COLO829 (cell line): ENCODE measurements around the gene PCA3.

Source experiments
- DNase-seq: peaks from one replicate; pipeline ENCODE4 v3.0.0; 2012; ENCODE audit warnings: low spot score

PCA3 gene

DNA sequence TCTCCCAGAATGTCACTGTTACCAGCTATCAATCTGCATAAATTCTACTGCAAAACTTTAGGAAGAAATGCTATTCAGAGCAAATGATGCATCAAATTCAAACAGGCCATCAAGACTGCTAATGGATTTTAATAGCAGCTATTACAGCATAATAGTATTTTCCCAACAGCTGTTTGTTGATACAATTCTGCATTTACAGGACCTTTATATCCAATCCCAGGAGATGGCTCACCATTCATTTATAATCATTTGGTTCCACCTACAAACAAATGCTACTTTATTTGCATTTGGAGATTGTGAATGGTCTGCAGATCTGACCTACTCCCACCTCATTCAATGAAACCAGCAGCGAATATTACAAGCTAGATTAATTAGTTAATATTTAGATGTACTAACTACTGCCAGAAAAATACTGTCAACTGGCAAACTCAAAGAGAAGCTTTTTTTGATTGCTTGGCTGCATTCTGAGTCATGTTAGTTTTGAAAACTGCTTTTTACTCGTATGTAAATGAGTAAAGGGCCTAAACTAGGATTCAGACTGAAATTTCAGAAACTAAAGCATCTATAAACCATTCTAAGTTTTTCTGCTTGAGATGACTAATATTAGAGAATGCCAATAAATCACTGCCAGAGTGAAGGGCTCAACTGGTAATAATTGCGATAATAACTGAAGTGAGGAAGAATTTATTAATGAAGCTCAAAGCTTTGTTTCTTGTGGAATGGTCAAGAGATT lies 7.1 kb upstream of the PCA3 start:
- no peak for DNase-seq

DNA sequence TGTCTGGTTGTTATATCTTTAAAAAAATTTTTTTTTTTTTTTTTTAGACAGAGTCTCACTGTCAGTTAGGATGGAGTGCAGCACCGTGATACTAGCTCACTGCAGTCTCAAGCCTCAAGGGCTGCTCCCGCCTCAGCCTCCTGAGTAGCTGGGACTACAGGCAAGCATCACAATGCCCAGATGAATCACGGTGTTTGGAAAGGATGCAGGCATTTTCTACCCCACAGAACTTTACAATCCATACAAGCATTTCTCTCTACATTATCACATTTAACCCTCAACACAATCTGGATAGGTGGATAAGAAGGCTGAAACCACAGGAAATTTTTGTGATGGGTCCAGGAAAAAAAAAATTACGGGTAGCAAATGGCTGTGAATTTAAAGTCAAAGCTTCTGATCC lies 5.8 kb upstream of the PCA3 start:
- DNase-seq: no peak

DNA sequence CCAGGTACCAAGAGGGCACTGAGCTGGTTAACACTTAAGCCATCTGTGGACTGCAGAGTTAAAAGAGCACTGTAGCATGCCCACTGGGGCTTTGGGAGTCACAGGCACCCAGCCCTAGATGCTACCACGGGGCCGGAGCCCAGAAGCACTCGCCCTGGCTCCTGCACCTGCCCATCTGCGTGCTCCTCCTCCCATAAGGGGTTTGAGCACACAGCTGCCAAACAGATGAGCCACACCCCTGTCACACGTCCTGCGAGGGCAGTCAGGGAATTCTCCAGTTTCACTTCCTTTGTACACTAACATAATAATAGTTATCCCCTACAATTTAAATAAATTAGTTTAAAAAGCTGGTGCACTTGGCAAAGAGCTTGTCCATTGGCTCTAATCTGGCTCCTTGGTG lies 4.5 kb upstream of the PCA3 start:
- no peak for DNase-seq

DNA sequence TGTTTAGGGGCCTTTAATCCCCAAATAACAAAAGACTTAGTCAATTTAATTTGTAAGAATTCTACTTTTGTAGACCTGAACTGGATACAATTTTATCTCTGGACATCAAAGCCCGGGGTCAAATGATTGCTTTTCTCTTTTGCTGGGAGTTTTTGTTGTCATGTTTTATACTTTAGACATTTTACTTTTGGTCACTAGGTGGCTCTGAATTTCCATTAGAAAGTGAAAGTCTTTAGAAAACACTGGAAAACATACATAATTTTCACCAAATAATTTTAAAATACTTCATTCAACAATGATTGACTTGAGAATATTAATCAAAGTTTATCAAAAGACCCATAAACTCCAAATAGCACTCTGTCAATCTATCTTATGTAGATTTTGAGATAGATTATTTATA lies 2.8 kb upstream of the PCA3 start:
- peak; percentile 52 for DNase-seq

DNA sequence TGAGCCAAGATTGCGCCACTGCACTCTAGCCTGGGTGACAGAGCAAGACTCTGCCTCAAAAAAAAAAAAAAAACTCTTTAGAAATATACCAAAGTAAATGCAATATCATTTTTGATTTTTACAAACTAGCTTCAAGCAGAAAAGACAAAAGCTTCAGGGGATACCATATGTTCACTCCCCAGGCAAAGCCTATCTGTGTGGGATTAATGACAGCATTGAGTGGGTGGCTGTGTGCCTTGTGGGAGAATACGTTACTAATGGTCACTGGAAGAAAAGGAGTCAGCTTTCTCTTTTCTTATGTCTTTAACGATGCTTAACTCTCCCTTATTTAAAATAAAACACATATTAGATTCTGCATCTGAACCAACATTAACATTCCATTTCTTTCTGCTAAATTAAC lies 1.9 kb downstream of the PCA3 start:
- no peak for DNase-seq

DNA sequence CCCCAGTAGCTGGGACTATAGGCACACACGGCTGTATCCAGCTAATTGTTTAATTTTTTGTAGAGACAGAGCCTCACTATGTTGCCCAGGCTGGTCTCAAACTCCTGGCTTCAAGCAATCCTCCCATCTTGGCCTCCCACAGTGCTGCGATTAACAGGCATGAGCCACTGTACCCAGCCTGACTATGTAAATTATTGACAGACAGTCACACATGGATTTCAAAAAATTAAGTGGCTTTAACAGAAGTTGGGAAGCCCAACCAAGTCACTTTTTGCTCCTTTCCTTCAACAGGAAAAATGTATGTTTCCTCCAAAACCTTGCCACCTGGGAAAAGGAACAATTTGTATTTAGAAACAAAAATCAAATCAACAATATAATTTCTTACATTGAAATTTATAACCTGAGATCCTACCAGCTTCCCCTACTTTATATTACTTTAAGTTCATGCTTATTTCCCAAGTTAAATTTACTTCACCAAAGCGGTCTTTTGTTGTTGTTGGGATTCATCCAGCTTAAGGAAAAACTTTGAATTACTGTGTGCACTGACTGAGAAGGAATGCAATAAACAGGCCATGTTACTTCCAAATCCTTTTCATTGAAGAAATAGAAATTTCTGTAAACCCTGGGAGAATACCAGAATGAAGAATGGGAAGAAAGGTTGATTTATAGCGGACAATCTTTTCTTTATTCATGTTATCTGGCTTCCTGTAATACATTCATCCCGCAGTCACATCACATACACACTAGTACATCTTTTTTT lies 8.6 kb downstream of the PCA3 start:
- peak; percentile 73 for DNase-seq

DNA sequence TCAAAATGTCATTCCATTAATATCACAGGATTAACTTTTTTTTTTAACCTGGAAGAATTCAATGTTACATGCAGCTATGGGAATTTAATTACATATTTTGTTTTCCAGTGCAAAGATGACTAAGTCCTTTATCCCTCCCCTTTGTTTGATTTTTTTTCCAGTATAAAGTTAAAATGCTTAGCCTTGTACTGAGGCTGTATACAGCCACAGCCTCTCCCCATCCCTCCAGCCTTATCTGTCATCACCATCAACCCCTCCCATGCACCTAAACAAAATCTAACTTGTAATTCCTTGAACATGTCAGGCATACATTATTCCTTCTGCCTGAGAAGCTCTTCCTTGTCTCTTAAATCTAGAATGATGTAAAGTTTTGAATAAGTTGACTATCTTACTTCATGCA lies 20.6 kb downstream of the PCA3 start:
- no peak for DNase-seq

DNA sequence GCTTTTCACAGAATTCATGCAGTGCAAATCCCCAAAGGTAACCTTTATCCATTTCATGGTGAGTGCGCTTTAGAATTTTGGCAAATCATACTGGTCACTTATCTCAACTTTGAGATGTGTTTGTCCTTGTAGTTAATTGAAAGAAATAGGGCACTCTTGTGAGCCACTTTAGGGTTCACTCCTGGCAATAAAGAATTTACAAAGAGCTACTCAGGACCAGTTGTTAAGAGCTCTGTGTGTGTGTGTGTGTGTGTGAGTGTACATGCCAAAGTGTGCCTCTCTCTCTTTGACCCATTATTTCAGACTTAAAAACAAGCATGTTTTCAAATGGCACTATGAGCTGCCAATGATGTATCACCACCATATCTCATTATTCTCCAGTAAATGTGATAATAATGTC lies 21.3 kb downstream of the PCA3 start:
- no peak for DNase-seq

DNA sequence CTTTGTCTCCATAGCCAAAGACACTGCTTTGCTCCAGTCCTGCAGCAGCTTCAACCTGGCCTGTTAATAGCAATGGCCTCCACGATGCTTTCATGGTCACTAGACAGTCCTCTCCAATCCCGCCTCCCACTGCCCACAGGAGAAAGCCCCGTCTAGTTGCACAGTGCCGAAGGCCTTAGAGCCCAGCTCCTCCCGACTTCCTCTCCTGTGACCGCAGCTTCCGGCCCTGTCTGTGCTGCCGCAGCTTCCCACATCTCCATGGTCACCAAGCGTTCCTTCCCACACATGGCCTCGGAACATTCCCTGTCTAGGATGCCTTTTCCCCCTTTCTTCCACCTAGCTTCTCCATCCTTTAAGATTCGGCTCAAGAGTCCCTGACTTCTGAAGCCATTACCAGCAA lies 23.4 kb downstream of the PCA3 start:
- peak; percentile 12 for DNase-seq

DNA sequence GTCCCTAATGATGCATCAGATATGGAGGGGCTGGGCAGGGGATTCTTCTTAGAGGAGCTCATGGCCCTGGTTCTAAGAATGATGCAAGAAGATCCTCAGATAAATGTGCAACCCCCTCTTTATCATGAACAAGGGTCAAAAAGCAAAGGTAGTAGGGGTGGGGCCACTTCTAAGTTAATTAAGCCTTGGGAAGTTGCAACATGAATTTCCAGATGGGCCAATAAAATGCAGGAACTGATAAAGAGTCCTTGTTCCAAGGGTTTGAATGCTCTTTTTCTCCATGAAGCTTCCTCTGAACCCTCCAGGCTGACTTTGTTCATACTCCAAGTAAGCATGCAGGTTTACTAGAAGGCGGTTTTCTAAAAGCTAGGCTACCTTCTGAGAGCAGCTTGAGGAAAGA lies 25.6 kb downstream of the PCA3 start:
- DNase-seq: no peak

DNA sequence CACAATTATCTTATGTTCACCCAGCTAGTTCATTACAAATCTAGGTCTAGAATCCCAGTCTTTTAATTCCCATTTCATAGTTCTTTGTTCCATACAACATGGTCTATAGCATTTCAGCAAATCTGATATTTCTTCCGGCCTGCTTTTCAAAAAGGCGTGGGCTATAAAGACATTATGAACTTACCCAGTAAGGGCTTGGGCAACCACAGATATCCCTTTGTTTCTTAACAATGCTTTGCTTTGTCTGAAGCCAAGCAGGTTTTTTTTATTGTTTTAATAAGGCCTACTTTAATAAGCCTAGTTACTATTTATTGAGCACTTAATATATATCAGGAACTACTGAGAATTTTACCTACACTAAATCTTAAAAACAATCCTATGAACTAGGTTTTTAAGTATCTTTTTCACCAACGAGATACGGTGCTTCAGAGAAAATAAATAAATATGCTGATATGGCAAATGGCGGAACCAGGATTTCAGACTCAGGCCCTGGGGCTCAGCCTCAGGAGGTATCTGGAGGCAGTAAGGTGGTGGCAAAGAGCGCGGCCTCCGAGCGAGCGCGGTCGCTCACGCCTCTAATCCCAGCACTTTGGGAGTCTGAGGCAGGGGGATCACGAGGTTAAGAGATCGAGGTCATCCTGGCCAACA lies 29.7 kb downstream of the PCA3 start:
- DNase-seq: peak; percentile 60

DNA sequence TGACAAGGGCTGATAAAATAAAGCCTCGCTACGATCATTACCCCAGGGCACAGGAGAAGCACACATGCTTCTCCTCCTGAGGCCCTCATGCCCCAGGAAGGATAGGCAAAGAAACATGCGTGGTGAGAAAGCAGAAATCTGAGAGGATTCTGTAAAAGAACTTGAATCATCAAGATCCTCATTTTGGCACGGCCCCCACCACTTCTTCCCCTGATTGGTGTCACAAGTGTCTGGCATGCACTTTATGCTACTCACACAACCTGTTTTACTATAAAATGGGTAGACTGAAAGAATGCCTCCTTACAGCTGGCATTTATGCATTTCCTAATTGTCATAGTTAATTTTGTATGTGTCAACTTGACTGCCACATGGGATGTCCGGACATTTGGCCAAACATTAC lies 32.1 kb downstream of the PCA3 start:
- DNase-seq: no peak

DNA sequence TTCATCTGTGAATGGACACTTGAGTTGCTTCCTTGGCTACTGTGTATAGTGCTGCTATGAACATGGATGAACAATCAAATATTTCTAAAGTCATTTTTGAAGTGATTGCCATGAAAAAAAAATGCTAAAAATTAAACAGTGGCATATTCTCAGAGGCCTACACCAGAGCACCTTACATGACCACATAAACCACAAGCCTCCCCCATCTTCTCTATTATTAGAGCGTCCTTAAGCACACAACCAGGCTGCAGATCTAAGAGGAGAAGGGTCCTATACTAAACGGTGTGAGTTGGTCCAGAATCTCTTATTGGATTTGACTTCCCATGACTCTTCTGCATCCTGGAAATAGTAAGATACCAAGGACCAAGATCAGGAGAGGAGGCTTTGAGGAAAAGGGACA lies 34.3 kb downstream of the PCA3 start:
- no peak for DNase-seq

DNA sequence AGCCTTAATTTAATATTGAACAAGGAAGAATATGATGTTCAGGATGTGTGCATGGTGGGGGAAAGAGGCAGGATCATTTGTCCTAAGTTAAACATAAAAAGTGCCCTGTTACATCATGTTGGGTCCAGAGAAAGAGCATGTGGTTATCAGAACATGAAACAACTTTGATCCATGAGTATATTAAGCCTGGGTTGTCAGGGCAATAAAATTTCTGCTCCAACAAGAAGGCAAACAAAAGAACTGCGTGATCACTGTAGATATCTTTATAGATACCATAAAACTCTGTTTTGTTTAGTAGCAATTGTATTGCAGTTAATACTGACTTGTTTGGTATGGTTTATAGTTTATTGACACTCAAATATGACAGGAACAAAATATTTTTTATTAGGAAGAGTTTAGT lies 35.2 kb downstream of the PCA3 start:
- DNase-seq: no peak

DNA sequence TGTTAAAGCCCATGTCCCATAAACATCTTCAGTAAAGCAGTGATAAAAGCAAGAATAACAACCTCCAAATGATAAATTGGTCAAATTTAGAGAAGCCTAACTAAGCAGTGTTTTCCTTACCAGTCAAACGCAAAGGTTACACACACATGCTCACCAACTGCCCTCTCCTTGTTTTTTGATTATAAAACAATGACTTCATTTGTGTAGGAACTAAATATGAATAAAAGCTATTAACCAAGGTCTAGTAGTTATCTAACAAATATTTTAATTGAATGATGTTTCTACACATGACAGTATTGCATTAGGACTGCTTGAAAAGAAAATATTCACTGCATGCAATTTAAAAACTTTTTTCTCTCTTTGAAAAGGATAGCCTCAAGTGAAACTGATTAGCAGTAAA lies 36.7 kb downstream of the PCA3 start:
- peak; percentile 60 for DNase-seq

DNA sequence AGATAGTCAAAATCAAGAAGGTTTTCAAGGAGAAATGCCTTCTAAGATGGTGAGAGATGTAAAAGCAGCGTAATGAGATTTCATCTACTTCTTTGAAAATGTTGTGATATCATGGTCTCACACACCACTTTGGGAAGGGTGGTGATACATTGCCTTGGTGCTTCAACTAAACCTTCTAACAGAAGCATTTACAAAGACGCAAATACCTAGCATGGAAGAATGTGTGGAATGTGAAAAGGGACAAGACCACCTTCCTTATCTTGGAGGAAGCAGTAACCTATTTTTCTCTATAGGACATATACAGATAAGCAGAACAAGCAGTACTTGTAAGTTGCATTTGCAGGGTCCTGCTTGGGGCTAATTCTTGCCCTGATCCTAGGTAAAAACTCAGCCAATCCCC lies 38.8 kb downstream of the PCA3 start:
- no peak for DNase-seq

DNA sequence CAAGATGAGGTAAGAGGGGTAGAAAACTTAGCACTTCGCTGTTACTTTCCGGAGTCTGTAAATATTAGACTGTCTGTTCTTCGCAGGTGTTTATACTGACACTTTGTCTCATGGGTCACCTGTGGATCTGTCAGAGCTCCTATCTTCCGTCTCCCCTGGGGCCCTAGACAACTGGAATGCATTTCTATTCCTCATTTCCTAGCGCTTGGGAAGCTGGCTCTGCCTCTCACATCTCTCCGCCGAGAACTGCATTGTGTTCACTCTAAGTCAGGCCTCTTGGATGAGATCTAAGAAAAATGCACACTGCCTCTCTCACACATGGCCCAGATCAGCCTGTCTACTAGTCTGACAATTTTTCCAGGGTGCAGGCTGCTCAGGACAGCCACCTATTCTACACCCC lies 39.5 kb downstream of the PCA3 start:
- no peak for DNase-seq

DNA sequence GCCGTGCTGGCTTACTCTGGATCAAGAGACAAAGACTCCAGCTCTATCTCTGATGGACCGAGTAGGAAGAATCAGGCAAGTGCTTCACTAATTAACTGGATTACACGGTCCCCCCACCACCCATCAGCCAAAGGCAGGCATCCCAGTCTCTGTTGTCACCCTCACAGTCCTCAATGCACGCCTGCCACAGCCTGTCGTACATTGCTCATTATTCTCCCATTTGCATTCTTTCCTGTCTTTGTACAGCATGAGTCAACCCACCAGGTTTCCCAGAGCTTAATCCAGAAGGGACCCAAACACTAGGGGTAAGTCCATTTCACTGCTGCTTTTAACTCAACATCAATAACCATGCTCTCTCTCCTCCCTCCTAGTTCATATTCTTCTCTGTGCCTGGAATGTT lies 44.4 kb downstream of the PCA3 start:
- no peak for DNase-seq

DNA sequence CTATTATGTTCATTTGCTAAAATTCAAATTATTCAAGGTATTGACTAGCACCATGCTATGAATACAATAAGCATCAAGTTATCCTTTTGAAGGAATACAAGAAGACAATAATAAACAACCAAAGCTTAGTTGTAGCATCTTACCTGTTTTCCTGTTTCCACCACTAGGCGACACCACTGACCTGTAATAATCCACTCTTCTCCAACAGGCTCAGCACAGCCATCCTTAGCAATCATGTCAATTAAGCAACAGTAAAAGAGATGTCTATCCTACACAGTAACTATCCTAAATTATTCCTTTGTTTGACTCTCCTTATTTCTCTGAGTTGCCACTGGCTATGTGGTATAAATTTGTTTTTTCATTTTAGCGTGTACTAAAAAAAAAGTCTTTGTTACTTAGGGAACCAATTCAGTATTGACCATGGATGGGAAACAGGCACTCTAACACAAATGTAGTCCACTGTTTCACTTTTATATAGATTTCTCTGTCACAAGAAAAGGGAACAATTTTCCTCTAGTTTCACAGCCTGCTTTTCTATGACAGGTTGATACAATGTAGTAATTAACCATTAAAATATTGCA lies 46.2 kb downstream of the PCA3 start:
- DNase-seq: peak; percentile 63

DNA sequence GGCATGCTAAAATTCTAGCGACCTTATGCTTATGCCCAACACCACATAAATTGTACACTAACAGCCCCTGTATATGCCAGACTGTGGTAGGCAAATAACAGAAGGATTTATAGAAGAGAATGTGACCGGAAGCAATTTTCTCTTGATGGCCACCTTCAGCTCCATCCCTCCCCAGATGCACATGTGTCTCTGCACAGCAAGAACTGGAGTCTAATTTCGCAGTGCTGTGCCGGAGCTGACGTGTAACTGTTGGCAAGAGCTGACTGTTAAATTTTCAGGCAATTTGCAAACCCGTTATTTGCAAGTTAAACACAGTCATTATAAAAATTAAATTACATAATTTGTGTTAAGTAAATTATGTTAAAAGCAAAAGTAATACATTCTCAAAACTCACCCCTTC lies 48.4 kb downstream of the PCA3 start:
- no peak for DNase-seq

DNA sequence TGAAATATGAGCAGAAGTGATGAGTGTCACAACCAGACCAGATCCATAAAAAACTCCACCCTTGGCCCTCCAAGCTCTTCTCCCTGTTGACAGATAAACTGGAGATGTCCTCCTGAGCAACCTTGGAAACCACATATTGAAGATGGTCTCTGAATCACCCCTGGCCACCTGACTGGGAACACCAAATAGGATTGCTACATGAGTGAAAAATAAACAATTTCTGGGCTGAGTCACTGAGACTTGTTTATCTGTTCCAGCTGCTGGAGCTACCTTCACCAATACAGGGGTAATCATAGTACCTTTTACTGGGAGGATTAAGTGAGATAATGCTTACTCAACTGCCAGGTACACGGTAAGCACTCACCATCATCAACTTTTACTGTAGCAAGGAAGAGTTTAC lies 53.3 kb downstream of the PCA3 start:
- no peak for DNase-seq

DNA sequence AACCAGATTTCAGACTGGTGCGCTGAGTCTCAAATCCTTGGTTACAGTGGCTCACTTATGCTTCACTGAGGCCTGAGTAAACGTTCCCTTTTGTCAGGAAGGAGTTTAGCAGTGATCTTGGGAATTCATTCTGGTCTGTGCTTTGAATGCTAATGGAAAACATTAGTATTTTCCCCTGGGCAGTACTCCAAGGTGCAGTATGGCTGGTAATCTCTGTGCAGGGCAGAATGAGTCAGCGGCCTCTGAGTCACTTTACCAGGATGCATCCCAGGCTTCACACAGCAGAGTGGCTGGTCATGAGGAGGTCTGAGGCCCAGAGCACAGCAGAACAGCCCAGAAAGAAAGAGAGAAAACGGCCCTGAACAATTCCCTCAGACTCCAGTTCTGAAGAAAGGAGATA lies 54.0 kb downstream of the PCA3 start:
- peak; percentile 83 for DNase-seq

DNA sequence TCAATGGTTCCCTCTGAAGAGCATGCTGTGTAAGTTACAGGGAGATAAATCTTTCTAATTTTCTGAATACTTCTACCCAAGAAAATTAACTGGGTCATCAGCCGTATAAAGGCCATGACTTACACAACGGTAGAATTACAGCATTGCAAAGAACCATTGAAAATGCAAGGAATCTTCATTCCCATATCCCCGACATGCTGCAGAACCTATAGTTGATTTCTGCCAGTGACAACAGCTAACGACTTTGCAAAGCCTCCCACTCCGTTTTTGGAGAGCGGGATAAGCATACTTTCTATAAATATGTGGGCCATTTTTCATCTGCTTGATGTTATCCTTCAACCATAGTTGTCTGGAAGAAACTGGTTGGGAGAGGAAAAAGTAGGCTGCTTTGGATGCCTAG lies 56.2 kb downstream of the PCA3 start:
- no peak for DNase-seq
